ENCODE measurements around the gene URB1.
"Not testable (repeated sequence)": the region's sequence is repeated elsewhere in the genome, so short reads cannot be mapped to it uniquely, and the experiment has no call there.

Gene URB1

DNA sequence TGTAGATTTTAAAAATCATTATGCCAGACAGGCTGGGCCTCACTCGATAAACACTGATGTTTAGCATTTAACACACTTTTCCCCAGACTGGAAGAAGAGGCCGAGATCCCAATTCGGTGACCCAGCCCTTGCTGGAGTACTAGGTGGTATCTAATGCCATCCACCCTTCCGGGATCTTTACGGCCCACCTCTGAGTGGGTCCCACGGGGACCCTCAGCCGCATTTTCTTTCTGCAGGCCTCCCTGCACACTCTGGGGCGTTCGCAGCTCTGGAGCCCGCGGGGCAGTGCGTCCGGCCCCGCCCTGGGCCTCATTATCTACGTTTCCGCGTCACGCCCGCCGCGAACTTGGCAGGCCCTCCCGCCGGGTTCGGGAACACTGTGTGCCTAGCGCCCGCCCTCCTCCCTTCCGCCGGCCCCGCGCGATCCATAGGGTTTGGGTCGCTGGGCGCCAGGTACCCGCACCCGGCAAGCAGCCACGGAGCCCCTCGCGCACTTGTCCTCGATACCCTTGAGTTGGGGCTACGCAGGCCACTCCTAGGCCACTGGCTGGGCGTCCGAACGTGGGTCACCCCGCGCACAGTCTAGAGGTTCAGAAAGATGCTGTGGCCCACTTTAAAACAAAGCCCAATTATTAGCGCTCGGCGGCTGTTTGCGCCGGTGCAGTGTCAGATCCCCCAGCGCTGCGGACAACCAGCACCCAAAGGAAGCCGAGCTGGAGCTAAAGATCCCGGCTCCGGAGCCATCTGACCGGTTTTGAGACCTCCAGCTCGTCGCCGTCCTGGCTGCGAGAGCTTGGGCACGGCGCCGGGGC is 18.7 kb upstream of the URB1 start:
- DNase-seq: peak; percentile 15

DNA sequence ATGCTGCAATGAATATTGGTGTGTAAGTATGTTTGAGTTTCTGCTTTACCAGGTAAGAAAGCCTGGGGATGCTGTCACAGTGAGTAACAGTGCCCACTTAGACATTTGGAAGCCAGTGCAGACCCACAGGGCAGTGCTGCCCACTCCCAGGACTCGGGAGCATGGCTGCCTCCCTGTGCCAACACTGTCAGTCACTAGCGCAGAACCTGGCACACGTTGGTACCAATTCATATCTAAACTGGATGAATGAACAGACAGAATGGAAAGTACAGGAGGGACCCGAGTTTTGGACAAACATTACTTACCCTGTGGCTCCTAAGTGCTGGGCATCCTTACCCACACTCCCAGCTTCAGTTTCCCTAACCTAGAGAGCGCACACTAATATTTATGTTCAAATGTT is 18.1 kb upstream of the URB1 start:
- no peak for DNase-seq

DNA sequence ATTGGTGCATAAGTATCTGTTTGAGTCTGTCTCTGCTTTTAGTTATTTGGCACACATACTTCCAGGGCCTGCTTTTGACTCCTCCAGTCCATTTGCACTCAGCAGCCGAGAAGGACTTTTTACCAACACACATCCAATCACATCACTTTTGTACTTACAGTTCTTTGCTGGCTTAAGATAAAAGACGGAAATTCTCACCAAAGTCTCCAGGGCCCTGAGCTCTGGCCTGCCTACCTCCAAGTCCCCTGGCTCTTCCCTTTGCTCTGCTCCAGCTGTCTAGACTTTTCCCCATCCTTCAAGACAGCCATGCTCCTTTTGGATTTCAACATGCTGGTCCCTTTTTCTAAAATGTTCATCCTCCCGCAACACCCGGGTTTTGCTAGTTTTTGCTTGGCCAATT is 17.5 kb upstream of the URB1 start:
- DNase-seq: no peak

DNA sequence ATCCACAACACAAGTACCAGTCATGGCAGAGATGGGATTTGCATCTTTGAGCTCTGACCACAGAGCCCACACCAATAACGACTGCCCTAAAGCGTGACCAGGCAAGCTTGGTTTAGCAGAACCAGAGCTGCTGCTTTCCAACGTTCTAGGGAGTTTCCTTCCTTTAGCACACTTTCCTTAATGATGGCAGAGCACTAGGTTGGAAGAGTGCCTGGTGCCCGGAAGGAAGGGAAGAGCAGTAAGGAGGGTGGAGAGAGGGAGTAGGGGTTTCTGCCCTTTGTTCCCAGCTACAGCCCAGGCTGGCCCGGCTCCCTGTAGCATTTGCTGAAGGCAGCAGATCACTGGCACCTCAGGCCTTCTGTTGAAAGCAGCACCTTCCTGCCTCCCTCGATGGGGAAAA is 13.6 kb upstream of the URB1 start:
- DNase-seq: no peak

DNA sequence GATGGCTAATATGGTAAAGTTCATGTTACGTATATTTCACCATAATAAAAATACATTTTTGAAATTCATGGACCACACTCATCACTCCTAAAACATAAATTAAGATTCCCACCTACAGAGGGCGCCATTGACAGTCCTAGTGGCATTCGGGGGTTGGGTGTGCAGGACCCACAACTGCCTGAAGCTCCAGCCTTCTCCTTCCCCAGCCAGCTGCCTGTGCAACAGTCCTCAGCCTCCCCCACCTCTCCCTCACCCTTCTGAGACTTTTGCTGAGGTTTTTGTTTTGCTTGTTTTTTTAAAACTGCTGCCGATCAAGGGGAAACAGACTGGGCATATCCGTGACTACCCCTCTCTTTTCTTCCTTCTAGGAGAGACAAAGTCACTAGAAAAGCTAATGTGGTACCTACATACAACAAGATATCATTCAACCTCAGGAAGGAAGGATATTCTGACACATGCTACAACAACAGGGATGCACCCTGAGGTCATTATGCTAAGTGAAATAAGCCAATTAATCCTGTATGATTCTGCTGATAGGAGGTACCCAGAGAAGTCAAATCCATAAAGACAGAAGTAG is 10.5 kb upstream of the URB1 start:
- no peak for DNase-seq

DNA sequence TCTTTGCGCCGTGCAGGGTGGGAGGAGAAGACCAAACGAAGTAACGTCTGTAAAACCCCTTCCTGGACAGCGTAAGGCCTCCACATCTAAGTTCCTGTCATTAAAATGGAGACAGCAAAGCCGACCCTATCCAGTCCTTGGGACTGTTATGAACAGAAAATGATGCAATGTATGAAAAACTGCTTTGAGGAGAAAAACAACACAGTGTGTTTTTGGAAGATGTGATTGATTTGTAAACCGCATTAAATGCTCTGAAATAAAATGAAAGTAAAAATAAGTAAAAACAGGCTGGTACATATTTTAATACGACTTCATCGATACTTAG is 827 bp upstream of the URB1 start:
- DNase-seq: no peak

DNA sequence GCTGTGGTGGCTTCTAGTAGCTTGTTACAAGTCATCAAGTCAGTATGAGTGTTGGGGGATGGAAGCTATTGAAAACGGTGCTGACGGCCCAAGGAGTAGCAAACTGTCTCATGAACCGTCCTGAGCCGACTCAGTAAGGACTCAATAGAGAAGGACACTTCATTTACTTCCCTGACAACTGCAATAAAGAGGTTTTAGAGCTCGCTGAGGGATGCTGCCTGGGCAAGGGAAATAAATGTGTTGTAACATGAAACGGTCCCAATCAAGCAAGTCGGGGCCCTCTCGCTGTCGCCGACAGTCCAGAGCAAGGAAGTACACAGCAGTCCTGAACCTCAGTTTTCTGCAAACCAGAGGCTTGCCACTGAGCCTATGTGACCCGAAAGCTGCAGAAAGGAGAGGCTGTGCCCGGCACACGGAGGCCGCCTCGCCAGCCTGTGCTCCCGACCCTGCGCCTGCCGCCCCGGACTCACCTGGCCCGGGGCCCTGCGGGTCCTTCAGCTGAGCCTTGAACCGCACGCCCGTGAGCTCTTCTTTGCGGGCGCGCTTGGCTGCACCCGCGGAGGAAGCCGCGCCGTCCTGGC is 423 bp downstream of the URB1 start:
- no peak for DNase-seq

DNA sequence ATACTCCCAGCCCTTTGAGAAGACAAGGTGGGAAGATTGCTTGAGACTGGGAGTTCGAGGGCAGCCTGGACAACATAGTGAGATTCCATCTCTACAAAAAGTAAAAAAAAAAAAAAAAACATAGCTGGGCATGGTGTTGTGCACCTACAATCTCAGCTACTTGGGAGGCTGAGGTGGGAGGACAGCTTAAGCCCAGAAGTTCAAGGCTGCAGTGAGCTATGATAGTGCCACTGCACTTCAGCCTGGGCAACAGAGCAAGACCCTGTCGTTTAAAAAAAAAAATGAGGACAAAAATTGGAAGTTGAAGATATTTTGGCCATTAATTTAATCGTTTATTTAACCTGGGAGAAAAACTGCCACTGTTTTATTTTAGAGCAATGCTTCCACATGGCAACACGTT is 1.1 kb downstream of the URB1 start:
- no peak for DNase-seq

DNA sequence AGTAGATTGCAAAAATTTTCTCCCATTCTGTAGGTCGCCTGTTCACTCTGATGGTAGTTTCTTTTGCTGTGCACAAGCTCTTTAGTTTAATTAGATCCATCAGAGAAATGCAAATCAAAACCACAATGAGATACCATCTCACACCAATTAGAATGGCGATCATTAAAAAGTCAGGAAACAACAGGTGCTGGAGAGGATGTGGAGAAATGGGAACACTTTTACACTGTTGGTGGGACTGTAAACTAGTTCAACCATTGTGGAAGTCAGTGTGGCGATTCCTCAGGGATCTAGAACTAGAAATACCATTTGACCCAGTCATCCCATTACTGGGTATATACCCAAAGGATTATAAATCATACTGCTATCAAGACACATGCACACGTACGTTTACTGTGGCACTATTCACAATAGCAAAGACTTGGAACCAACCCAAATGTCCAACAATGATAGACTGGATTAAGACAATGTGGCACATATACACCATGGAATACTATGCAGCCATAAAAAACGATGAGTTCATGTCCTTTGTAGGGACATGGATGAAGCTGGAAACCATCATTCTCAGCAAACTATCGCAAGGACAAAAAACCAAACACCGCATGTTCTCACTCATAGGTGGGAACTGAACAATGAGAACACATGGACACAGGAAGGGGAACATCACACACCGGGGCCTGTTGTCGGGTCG is 2.1 kb downstream of the URB1 start:
- DNase-seq: not testable (repeated sequence)

DNA sequence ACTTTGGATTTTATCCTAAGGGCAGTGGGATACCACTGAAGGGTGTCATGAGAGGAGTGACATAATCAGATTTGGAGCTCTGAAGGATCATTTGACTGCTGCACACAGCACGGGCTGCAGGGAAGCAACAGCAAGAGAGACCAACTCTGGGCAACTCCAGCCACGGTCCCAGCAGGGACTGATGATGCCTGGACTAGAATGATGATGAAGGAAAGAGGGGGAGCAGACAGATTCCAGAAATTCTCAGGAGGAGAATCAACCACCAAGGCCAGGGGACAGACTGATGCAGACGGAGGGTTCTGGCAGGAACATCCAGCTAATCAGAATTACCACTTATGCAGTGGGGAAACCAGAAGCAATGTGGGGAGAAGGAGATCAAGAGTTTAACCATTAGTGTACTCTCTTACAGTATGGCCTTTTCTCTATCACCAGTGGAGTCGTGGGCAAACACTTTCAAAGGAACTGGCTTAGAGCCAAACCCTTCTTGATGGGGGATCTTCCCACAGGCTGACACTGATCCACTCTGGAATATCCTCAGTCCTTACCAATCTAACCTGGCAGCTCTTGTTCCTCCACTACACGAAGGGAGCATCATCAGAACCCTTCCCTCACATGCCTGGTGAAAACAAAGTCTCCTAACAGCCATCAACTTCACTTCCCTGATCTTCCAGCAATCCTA is 3.3 kb downstream of the URB1 start:
- DNase-seq: no peak

DNA sequence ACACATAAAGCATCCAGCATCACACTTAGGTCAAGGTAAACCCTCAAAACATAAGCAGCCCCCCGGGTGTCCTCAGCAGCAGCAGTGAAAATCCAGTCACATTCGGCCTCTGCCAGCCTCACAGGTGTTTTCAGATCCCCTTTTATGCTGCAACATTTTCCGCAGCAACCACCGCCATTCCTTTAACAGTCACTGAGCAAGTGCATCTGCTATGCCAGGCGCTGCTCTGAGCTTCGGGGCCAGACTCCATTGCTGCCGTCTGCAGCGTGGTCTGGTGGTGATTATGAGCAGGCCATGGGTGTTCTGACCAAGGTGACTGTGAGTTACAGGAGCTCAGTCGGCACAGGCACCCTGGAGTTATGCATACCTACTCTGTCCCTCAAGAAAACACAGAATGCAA is 4.5 kb downstream of the URB1 start:
- no peak for DNase-seq

DNA sequence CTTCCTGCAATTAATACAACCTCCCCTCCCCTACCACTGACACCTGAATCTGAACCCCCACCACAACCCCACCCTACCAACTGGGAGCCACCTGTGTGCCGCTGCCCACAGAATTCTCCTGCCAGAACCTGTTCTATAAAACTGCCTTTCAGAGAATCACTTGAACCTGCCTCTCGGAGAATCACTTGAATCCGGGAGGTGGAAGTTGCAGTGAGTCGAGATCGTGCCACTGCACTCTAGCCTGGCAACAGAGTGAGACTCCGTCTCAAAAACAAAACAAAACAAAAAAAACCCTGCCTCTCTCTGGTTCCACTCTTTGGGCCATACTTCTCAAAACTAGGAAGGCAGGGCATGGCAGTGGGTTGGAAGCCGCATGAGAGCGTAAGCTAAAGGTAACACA is 5.7 kb downstream of the URB1 start:
- no peak for DNase-seq

DNA sequence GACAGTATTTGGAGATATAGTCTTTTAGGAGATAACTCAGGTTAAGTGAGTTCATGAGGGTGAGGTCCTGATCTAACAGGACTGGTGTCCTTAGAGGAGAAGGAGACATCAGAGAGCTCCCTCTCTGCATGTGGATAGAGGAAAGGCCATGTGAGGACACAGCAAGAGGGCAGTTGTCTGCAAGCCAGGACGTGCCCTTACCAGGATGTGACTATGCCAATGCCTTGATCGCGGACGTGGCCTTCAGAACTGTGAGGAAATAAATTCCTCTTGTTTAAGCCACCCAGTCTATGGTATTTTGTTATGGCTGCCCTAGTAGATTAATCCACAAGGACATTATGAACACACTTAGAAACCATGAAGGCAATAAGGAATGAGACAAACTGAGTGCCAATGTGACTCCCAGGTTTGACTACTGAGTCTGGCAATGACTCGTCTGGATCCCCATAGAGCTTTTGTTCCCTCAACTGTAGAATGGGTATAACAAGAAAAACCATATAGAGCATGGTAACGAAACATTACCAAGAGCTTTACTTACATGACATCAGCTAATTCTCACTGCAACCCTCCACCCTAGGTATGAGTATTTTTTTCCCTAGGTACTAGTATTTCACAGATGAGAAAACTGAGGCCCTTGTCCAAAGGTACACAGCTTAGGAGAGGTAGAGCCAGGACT is 6.5 kb downstream of the URB1 start:
- DNase-seq: no peak

DNA sequence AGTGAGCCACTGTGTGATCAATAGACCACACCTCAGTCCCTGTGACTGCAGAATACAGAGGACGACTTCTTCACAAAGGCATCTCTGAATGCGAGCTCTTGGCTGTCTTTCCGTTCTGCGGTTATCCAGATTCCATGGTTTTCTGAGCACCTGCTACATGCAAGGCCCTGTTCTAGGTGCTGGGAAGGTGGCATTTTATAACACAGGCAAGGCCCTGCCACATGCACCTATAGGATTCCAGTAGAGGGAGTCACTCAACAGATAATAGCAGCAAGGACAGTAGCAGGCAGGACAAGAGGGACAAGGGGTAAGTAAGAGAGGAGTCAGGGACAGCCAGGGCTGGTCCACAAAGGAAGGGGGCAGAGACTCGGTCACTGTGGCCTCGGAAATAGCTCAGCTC is 9.0 kb downstream of the URB1 start:
- no peak for DNase-seq

DNA sequence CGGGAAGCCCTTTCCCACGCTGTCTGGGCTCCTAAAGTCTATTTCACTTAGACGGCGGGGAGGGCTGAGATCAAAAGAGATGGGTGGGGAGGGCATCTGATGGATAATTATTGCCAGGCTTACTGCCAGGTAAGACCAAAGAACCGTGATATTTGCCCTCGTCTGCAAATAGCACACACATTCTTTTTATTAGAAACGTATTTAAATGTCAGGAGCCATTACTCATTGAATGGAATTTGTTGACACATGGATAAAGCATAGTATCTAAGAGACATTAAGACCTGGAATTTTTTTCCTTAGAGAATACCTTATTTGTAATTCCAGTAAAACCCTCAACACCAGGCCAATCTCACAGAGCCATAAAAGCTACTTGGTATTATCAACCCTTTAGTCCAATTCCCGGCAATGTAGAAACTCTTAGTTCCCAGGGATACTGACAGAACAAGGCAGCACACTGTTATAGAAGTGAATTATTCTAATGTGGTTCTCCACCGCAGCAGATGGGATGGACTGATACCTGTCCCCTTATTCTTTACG is 10.6 kb downstream of the URB1 start:
- DNase-seq: no peak

DNA sequence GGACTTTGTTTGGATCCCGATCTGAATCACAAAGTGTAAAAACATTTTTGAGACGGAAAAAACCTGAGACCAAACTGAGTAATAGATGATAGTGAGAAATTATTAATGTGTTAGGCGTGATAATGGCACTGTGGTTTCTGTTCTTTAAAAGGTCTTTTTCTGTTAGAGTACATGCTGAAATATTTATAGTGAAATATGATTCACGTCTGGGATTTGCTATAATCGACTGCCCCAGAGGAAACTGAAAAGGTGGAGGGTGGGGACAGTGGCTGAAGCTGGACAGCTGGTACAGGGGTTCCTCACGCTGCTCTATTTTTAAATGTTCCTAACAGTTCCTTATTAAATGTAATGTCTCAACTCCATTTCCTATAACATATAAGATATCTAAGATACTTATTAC is 11.2 kb downstream of the URB1 start:
- DNase-seq: no peak

DNA sequence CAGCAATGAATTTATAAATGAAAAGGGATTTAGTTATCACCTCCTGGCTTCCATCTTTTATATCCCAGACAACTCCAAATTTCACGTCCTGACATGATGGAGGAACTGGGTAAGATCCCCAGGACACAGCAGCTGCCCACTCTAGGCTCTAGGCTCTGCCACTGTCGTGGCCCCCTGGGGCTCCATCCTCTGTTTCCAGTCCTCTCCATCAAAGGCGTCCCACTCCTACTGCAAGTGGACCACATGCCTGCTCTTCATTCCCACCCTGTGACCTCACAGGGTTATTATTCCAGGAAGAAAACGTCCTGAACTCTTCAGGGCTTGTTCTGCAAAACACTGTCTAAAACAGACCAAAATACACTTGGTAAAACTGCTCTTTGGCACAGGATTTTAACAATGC is 11.9 kb downstream of the URB1 start:
- DNase-seq: no peak

DNA sequence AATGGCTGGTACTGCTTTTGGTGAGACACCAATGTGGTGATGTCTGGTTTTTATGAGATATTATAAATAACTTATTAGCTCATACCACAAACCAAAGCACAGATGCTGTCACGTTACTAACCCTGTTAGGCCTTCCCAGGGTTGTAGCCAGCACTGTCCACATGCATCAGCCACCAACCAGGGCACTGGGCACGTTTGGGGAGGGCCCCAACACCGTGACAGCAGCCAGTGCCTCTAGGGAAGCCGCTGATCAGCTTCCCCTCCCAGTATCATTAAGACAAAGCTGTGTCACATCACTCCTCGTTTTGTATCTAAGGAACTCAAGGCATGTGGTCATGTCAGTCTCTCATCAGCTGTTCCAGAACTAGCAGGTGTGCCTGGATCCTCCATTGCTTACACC is 13.9 kb downstream of the URB1 start:
- no peak for DNase-seq

DNA sequence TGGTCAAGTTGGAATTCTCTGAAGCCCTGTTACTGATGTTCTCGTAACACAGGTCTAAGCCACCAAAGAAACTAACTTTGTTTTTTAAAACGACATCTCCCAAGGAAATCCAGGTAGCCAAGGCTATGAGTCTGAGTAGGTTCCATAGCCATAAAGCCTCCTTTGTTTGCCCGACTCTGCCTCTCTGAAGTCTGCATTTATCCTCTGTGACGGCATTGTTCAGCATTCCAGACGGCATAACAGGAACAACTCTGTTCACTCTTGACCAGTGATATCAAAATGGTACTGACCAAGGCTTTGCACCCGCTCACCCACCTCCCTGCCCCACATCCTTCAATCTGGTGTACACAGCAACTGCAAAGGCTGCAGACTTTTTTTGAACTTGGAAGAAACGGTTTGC is 14.8 kb downstream of the URB1 start:
- DNase-seq: no peak

DNA sequence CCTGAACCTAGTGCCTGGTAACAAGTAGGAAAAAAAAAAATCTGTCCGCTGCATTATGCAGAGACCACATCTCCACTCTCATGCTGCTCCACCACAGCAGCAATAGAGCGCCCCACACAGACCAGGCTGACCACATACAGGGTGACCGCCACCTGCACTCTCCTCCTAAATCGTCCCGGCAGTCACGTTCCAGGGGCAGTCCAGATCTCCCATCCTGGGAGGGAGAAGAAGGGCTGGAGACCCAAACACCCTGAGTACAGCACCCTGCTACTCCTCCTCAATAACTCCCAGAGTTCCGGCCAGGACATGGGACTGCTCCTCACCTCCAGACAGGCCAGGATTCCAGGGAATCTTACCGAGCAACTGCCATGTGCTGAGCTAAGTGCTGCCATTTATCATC is 15.3 kb downstream of the URB1 start:
- no peak for DNase-seq

DNA sequence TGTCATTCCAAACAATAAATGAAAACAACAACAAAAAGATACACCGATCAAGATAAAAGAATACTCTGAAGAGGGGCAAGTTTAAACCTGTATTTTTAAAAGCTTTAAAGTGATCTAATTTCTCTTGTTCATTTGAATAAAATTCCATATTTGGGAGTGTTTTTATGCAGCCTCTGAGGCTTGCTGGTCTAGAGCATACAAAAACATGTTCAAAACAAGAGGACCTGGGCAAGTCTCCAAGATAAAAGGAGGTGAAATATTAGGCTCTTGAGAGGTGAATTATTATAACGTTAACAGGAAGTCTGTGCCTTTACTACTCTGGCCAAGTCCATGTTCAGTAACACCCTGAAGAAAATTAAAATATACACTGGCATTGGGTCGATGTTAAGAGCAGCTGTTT is 20.1 kb downstream of the URB1 start:
- DNase-seq: no peak

DNA sequence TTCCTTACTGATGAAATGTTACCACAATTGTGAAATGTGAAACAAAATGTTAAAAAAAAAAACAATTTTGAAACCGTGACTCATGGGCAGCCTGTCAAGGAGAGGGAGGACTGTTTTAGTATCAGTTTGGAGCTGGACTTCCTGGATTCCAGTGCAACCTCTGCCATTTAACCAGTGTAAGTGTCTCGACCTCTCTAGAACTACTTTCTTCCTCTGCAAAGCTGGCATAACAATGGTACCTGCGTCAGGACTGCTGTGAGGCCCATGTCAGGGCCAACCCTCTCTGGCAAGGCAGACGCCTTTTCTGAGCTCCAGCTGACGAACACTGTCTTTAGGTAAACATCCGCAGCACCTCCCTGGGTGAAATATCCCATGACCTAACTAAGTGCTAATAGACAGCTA is 20.9 kb downstream of the URB1 start:
- no peak for DNase-seq
